IMR-90 (cell line): ENCODE results near the gene NT5DC2. TPM values are rescaled to one million over a fixed set of nuclear protein-coding genes. Genes with fewer than 3 reads are reported as not detected.

ENCODE experiments used
- ATAC-seq: fragments of 200-7000 bp; cut with Tn5 transposase; 2 replicates; pipeline ENCODE4 v1.9.1; 2020; ENCODE audit warnings: low read depth, mild to moderate bottlenecking, moderate library complexity
- BruUV-seq: library from RNA; stranded (reverse); fragments of 400-500 nt; replicated peaks from 2 replicates; lab custom pipeline; 2021; lab: Mats Ljungman, UMichigan
- CTCF ChIA-PET: fragments of 300-600 bp; formaldehyde crosslinking; extraction: SDS; loops from one replicate; lab custom pipeline; 2021; ENCODE audit warnings: antibody characterized with exemption; lab: Yijun Ruan, JAX
- POLR2A ChIA-PET: fragments of 300-600 bp; sonication (Branson Sonifier 250); formaldehyde crosslinking; loops from one replicate; lab custom pipeline; 2022; ENCODE audit warnings: antibody characterized with exemption; ENCODE audit not compliant: unreplicated experiment; lab: Charles Lee
- DNase-seq: peaks from one replicate; pipeline ENCODE4 v3.0.0; 2013
- H2AFZ ChIP-seq: replicated peaks from 2 replicates; pipeline ENCODE3; 2013; ENCODE audit warnings: low read length, mild to moderate bottlenecking; ENCODE audit not compliant: poor library complexity
- H2AK5ac ChIP-seq: 2 replicates; pipeline ENCODE4 v1.6.1; 2013; ENCODE audit warnings: low read depth, low read length, inconsistent platforms
- H2AK9ac ChIP-seq: replicated peaks from 2 replicates; pipeline ENCODE3; 2013; ENCODE audit warnings: mild to moderate bottlenecking, low read depth, low read length, moderate library complexity; ENCODE audit not compliant: poor library complexity
- H2BK120ac ChIP-seq: 2 replicates; pipeline ENCODE4 v1.6.1; 2013; ENCODE audit warnings: low read depth, low read length, inconsistent platforms
- H2BK15ac ChIP-seq: 3 replicates; pipeline ENCODE4 v1.6.1; 2013; ENCODE audit warnings: low read depth, low read length, inconsistent platforms
- H2BK20ac ChIP-seq: 2 replicates; pipeline ENCODE4 v1.6.1; 2013; ENCODE audit warnings: low read depth, mild to moderate bottlenecking, inconsistent platforms, low read length, moderate library complexity
- H2BK5ac ChIP-seq: 2 replicates; pipeline ENCODE4 v1.6.1; 2013; ENCODE audit warnings: mild to moderate bottlenecking, low read depth, low read length, inconsistent platforms; ENCODE audit not compliant: poor library complexity, severe bottlenecking
- H3K14ac ChIP-seq: replicated peaks from 2 replicates; pipeline ENCODE4 v1.6.1; 2013; ENCODE audit warnings: low read depth, low read length, inconsistent platforms
- H3K18ac ChIP-seq: 2 replicates; pipeline ENCODE4 v1.6.1; 2013; ENCODE audit warnings: low read depth, low read length, control low read depth
- H3K23ac ChIP-seq: 2 replicates; pipeline ENCODE4 v1.6.1; 2013; ENCODE audit warnings: low read depth, low read length, inconsistent platforms
- H3K27ac ChIP-seq: 2 replicates; pipeline ENCODE4 v1.5.1; 2013; ENCODE audit warnings: mild to moderate bottlenecking, control low read depth, low read length; ENCODE audit not compliant: insufficient read depth
- H3K27me3 ChIP-seq: 2 replicates; pipeline ENCODE4 v1.6.1; 2013; ENCODE audit warnings: low read length; ENCODE audit not compliant: control insufficient read depth, insufficient read depth
- H3K36me3 ChIP-seq: 2 replicates; pipeline ENCODE4 v1.6.1; 2013; ENCODE audit warnings: low read length, mixed read lengths; ENCODE audit not compliant: control insufficient read depth, insufficient read depth
- H3K4ac ChIP-seq: 2 replicates; pipeline ENCODE4 v1.6.1; 2013; ENCODE audit warnings: low read depth, low read length, inconsistent platforms
- H3K4me1 ChIP-seq: 2 replicates; pipeline ENCODE4 v1.6.1; 2013; ENCODE audit warnings: low read length, mixed read lengths; ENCODE audit not compliant: control insufficient read depth, insufficient read depth
- H3K4me2 ChIP-seq: 2 replicates; pipeline ENCODE4 v1.6.1; 2013; ENCODE audit warnings: low read depth, mild to moderate bottlenecking, control low read depth, low read length, moderate library complexity
- H3K4me3 ChIP-seq: 2 replicates; pipeline ENCODE4 v1.5.1; 2013; ENCODE audit warnings: low read depth, mild to moderate bottlenecking, control low read depth, low read length, moderate library complexity; ENCODE audit not compliant: insufficient read depth
- H3K56ac ChIP-seq: 2 replicates; pipeline ENCODE4 v1.6.1; 2013; ENCODE audit warnings: low read length, inconsistent platforms; ENCODE audit not compliant: insufficient read depth; ENCODE audit errors: extremely low read depth
- H3K79me1 ChIP-seq, 2 experiments: 2 replicates each; pipeline ENCODE4 v1.6.1; 2013; ENCODE audit warnings: low read length in 2 of 2, inconsistent platforms in 1 of 2, low read depth in 1 of 2
- H3K9ac ChIP-seq: 2 replicates; pipeline ENCODE4 v1.6.1; 2013; ENCODE audit warnings: low read depth, low read length, control low read depth
- H3K9me1 ChIP-seq: 2 replicates; pipeline ENCODE4 v1.6.1; 2013; ENCODE audit warnings: low read length, inconsistent platforms; ENCODE audit not compliant: insufficient read depth
- H3K9me3 ChIP-seq: 2 replicates; pipeline ENCODE4 v1.6.1; 2013; ENCODE audit warnings: low read length; ENCODE audit not compliant: control insufficient read depth, insufficient read depth
- H4K20me1 ChIP-seq: 2 replicates; pipeline ENCODE4 v1.6.1; 2013; ENCODE audit warnings: low read length, inconsistent platforms; ENCODE audit not compliant: insufficient read depth
- H4K5ac ChIP-seq: 2 replicates; pipeline ENCODE4 v1.6.1; 2013; ENCODE audit warnings: mild to moderate bottlenecking, low read depth, low read length, control low read depth
- H4K8ac ChIP-seq, 2 experiments: 2 replicates each; pipeline ENCODE4 v1.6.1; 2013; ENCODE audit warnings: low read depth in 2 of 2, low read length in 2 of 2, control low read depth in 1 of 2, inconsistent platforms in 1 of 2
- H4K91ac ChIP-seq: 2 replicates; pipeline ENCODE4 v1.6.1; 2013; ENCODE audit warnings: low read depth, low read length, inconsistent platforms; ENCODE audit not compliant: insufficient read depth
- BHLHE40 ChIP-seq: fragments of 150-350 bp; IDR thresholded peaks from 2 replicates; pipeline ENCODE4 v1.6.1; 2016; ENCODE audit warnings: mild to moderate bottlenecking, low read depth, low read length
- CEBPB ChIP-seq: IDR thresholded peaks from 2 replicates; pipeline ENCODE4 v1.6.1; 2012; ENCODE audit warnings: low read depth, low read length, improper control_type of control experiment
- CHD1 ChIP-seq: IDR thresholded peaks from 2 replicates; pipeline ENCODE4 v1.6.1; 2012; ENCODE audit warnings: low read depth, low read length, improper control_type of control experiment
- FOS ChIP-seq: fragments of 150-350 bp; IDR thresholded peaks from 2 replicates; pipeline ENCODE4 v1.6.1; 2016; ENCODE audit warnings: low read depth, low read length
- MAFK ChIP-seq: IDR thresholded peaks from 2 replicates; pipeline ENCODE4 v1.6.1; 2012; ENCODE audit warnings: low read depth, low read length, improper control_type of control experiment
- MAZ ChIP-seq: IDR thresholded peaks from 2 replicates; pipeline ENCODE4 v1.6.1; 2012; ENCODE audit warnings: low read depth, mild to moderate bottlenecking, low read length, improper control_type of control experiment, moderate library complexity, borderline replicate concordance
- MXI1 ChIP-seq: IDR thresholded peaks from 2 replicates; pipeline ENCODE4 v1.6.1; 2012; ENCODE audit warnings: low read depth, mild to moderate bottlenecking, low read length, moderate library complexity, borderline replicate concordance
- NFE2L2 ChIP-seq: fragments of 150-350 bp; IDR thresholded peaks from 2 replicates; pipeline ENCODE4 v1.6.1; 2016; ENCODE audit warnings: low read depth, mild to moderate bottlenecking, low read length
- POLR2A ChIP-seq: IDR thresholded peaks from 2 replicates; pipeline ENCODE4 v1.6.1; 2012; ENCODE audit warnings: mild to moderate bottlenecking, low read depth, low read length
- RAD21 ChIP-seq: IDR thresholded peaks from 2 replicates; pipeline ENCODE4 v1.6.1; 2012; ENCODE audit warnings: low read length, improper control_type of control experiment
- RCOR1 ChIP-seq: IDR thresholded peaks from 2 replicates; pipeline ENCODE4 v1.6.1; 2012; ENCODE audit warnings: mild to moderate bottlenecking, low read length, improper control_type of control experiment; ENCODE audit not compliant: insufficient replicate concordance
- RFX5 ChIP-seq: IDR thresholded peaks from 2 replicates; pipeline ENCODE4 v1.8.0; 2012; ENCODE audit warnings: low read depth, mild to moderate bottlenecking, low read length, moderate library complexity
- SMC3 ChIP-seq: fragments of 150-350 bp; IDR thresholded peaks from 2 replicates; pipeline ENCODE4 v1.6.1; 2016; ENCODE audit warnings: low read depth, mild to moderate bottlenecking, antibody characterized with exemption, low read length, moderate library complexity
- WGBS, 2 experiments: methylation state at CpG; one replicate each; pipeline versions ENCODE4 v1.1.5 to v1.1.7; 2013; ENCODE audit warnings: missing lambda C conversion rate in 2 of 2; ENCODE audit not compliant: insufficient read length in 1 of 2; ENCODE audit errors: extremely low coverage in 2 of 2; 5-methylcytosine and 5-hydroxymethylcytosine counted together
- dilution Hi-C: fragments of 300-500 bp; cut with HindIII; formaldehyde crosslinking; loops from one replicate; pipeline ENCODE4 v1.14.3; 2018; ENCODE audit warnings: low sequenced_read_pairs; ENCODE audit not compliant: unreplicated experiment
- in situ Hi-C: fragments of 300-500 bp; cut with MboI; formaldehyde crosslinking; loops from 3 replicates; pipeline ENCODE4 v1.14.3; 2019; ENCODE audit warnings: low sequenced_read_pairs, inconsistent platforms, mixed read lengths
- intact Hi-C: fragments of 100-400 bp; cut with micrococcal nuclease; formaldehyde crosslinking; loops from 2 replicates; pipeline ENCODE4 v1.10.0; 2022
- polyA plus RNA-seq, 3 experiments: library from polyadenylated mRNA; depleted of rRNA; stranded (reverse); fragments of >200 nt; gene quantifications; 2 replicates each; pipeline ENCODE4 v1.2.3, GENCODE V29; 2012; ENCODE audit warnings: low replicate concordance in 1 of 3
- total RNA-seq: library from RNA; depleted of rRNA; stranded (reverse); fragments of >200 nt; gene quantifications from 2 replicates; pipeline ENCODE4 v1.2.3, GENCODE V29; 2012
- TF ChIP-seq, protein P1 (sequence below): fragments of 150-350 bp; IDR thresholded peaks from 2 replicates; pipeline ENCODE4 v1.6.1; 2017; ENCODE audit warnings: mild to moderate bottlenecking, antibody characterized with exemption, low read length, low read depth
- TF ChIP-seq, protein P2 (sequence below): conservative IDR thresholded peaks from 2 replicates; pipeline ENCODE4 v1.5.1; 2012; ENCODE audit warnings: mild to moderate bottlenecking, low read depth, low read length, improper control_type of control experiment
- TF ChIP-seq, protein P3 (sequence below): fragments of 150-350 bp; IDR thresholded peaks from 2 replicates; pipeline ENCODE4 v1.6.1; 2016; ENCODE audit warnings: low read depth, mild to moderate bottlenecking, low read length, moderate library complexity, borderline replicate concordance

NT5DC2 gene
- total and polyA plus RNA-seq, 2 of the 4 experiments (the other 2 are of a cell fraction) = 161 to 200 TPM

DNA sequence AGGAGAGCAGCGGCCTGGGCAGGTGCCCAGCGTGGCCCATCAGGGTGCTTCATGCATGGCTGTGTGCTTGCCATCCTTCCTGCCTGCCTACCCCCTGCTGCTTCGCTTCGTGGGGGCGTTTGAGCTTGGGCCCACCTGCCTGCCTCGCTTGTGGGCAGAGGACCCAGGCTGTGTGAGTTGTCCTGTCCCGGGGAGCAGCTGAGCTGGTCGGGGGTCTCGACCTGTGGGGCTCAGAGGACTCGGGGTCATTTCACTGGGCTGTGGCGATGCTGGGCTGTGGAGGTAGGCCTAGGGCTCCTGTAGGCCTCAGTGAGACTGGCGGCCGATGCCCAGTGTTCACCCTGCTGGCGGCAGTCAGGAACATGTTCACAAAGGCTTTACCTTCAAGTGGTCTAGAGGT is 50.6 kb downstream of the NT5DC2 start:
- H3K9me3 ChIP-seq = no peaks in the 10 kb centered on the region
- intact Hi-C loops (no loop called here), in situ Hi-C loops (no loop called here), dilution Hi-C loops (no loop called here)
- H4K20me1 ChIP-seq = peaks cover 32% of the 10 kb centered on the region
- ChIA-PET POLR2A (no interaction called here), CTCF (no interaction called here)
- peaks cover 6 to 48% of the 10 kb centered on the region in 2 experiments; a peak in 3 of 4 replicates for H3K79me1 ChIP-seq
- H3K4me1 ChIP-seq = peaks cover 13% of the 10 kb centered on the region; the same call in 1 of the 2 replicates
- no peak overlapping the region for H2AK9ac ChIP-seq
- DNase-seq (no peak), ATAC-seq (peak; percentile 5; the same call in 1 of the 2 replicates)
- no TSS peak for BruUV-seq
- no peak overlapping the region for H2BK5ac ChIP-seq
- no peaks in the 10 kb centered on the region for H3K27me3 ChIP-seq
- H4K8ac ChIP-seq = no peak overlapping the region
- no peak overlapping the region for H3K4me3 ChIP-seq
- H2AK5ac ChIP-seq = 0 out of 2 replicates have a peak overlapping the region, but pooled peaks have one; percentile 27
- H4K5ac ChIP-seq = no peak overlapping the region
- H3K27ac ChIP-seq = no peak overlapping the region
- H3K18ac ChIP-seq = no peak overlapping the region
- H2BK20ac ChIP-seq = no peak overlapping the region
- no peak overlapping the region for H3K4me2 ChIP-seq
- no peak overlapping the region for H3K56ac ChIP-seq
- no peak overlapping the region for H3K14ac ChIP-seq
- no peak overlapping the region for H2BK15ac ChIP-seq
- H3K9me1 ChIP-seq = peaks cover 17% of the 10 kb centered on the region; the same call in 1 of the 2 replicates
- no peak overlapping the region for H4K91ac ChIP-seq
- H3K4ac ChIP-seq = no peak overlapping the region
- no peak overlapping the region for H3K9ac ChIP-seq
- H2AFZ ChIP-seq = no peak overlapping the region
- TF ChIP-seq CEBPB = no peak
- no peak for TF ChIP-seq CHD1
- no peak for TF ChIP-seq POLR2A
- TF ChIP-seq, protein P1, sequence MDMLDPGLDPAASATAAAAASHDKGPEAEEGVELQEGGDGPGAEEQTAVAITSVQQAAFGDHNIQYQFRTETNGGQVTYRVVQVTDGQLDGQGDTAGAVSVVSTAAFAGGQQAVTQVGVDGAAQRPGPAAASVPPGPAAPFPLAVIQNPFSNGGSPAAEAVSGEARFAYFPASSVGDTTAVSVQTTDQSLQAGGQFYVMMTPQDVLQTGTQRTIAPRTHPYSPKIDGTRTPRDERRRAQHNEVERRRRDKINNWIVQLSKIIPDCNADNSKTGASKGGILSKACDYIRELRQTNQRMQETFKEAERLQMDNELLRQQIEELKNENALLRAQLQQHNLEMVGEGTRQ = no peak
- no peak for TF ChIP-seq MXI1
- TF ChIP-seq, protein P2, sequence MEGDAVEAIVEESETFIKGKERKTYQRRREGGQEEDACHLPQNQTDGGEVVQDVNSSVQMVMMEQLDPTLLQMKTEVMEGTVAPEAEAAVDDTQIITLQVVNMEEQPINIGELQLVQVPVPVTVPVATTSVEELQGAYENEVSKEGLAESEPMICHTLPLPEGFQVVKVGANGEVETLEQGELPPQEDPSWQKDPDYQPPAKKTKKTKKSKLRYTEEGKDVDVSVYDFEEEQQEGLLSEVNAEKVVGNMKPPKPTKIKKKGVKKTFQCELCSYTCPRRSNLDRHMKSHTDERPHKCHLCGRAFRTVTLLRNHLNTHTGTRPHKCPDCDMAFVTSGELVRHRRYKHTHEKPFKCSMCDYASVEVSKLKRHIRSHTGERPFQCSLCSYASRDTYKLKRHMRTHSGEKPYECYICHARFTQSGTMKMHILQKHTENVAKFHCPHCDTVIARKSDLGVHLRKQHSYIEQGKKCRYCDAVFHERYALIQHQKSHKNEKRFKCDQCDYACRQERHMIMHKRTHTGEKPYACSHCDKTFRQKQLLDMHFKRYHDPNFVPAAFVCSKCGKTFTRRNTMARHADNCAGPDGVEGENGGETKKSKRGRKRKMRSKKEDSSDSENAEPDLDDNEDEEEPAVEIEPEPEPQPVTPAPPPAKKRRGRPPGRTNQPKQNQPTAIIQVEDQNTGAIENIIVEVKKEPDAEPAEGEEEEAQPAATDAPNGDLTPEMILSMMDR = no peak
- no peak for TF ChIP-seq FOS
- TF ChIP-seq RCOR1 = no peak
- TF ChIP-seq SMC3 = no peak
- no peak for TF ChIP-seq RAD21
- no peak for TF ChIP-seq RFX5
- TF ChIP-seq MAZ = no peak
- TF ChIP-seq BHLHE40 = no peak
- TF ChIP-seq, protein P3, sequence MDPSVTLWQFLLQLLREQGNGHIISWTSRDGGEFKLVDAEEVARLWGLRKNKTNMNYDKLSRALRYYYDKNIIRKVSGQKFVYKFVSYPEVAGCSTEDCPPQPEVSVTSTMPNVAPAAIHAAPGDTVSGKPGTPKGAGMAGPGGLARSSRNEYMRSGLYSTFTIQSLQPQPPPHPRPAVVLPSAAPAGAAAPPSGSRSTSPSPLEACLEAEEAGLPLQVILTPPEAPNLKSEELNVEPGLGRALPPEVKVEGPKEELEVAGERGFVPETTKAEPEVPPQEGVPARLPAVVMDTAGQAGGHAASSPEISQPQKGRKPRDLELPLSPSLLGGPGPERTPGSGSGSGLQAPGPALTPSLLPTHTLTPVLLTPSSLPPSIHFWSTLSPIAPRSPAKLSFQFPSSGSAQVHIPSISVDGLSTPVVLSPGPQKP = no peak
- TF ChIP-seq NFE2L2 = no peak
- TF ChIP-seq MAFK = no peak
- 89% methylated on average over 13 of the region's 14 CpGs; no CpG with 5 or more reads in 1 of the 2 experiments for WGBS, 2 experiments
- H2BK120ac ChIP-seq = no peak overlapping the region
- H3K23ac ChIP-seq = no peak overlapping the region
- H3K36me3 ChIP-seq = peaks cover 83% of the 10 kb centered on the region
